H1 (cell line): ENCODE data around the gene FAM120B. TPM values are rescaled to one million over a fixed set of nuclear protein-coding genes. Genes with fewer than 3 reads are reported as not detected.

Experiments
- CTCF ChIA-PET: fragments of 300-600 bp; sonication (Branson Sonifier 250); formaldehyde crosslinking; loops from one replicate; lab custom pipeline; 2021; ENCODE audit not compliant: partially characterized antibody; lab: Charles Lee
- POLR2A ChIA-PET: fragments of 300-600 bp; sonication (Branson Sonifier 250); formaldehyde crosslinking; loops from one replicate; lab custom pipeline; 2021; ENCODE audit warnings: inconsistent platforms; ENCODE audit not compliant: partially characterized antibody; lab: Charles Lee
- DNase-seq, 2 experiments: peaks; one replicate each; pipeline versions ENCODE4 v3.0.0 to v3.0.0-alpha.2; 2010 to 2022; ENCODE audit warnings: low spot score in 2 of 2, low read depth in 1 of 2, mixed read lengths in 1 of 2
- FAIRE-seq: peaks from 2 replicates; lab custom pipeline; 2011; peaks lifted over from hg19 to GRCh38; lab: Jason Lieb, UNC
- H2AFZ ChIP-seq: 2 replicates; pipeline ENCODE4 v1.8.1; 2012; ENCODE audit warnings: low read length, inconsistent platforms
- H2AK5ac ChIP-seq: 2 replicates; pipeline ENCODE4 v1.6.1; 2013; ENCODE audit warnings: low read depth, low read length
- H2BK120ac ChIP-seq: replicated peaks from 2 replicates; pipeline ENCODE3; 2013; ENCODE audit warnings: low read depth, low read length, inconsistent platforms
- H2BK12ac ChIP-seq: 2 replicates; pipeline ENCODE4 v1.6.1; 2013; ENCODE audit warnings: low read depth, low read length
- H2BK15ac ChIP-seq: 2 replicates; pipeline ENCODE4 v1.6.1; 2013; ENCODE audit warnings: low read length
- H2BK20ac ChIP-seq: 2 replicates; pipeline ENCODE4 v1.6.1; 2013; ENCODE audit warnings: low read length
- H2BK5ac ChIP-seq: 2 replicates; pipeline ENCODE4 v1.6.1; 2013; ENCODE audit warnings: low read depth, low read length
- H3K14ac ChIP-seq: 2 replicates; pipeline ENCODE4 v1.6.1; 2013; ENCODE audit warnings: inconsistent platforms; ENCODE audit not compliant: insufficient read length
- H3K18ac ChIP-seq: 2 replicates; pipeline ENCODE4 v1.6.1; 2013; ENCODE audit warnings: low read length; ENCODE audit errors: extremely low read depth
- H3K23ac ChIP-seq: 2 replicates; pipeline ENCODE4 v1.6.1; 2013; ENCODE audit warnings: inconsistent platforms; ENCODE audit not compliant: insufficient read length
- H3K23me2 ChIP-seq: 2 replicates; pipeline ENCODE4 v1.6.1; 2013; ENCODE audit warnings: low read depth, low read length
- H3K27ac ChIP-seq: 2 replicates; pipeline ENCODE4 v1.6.1; 2011; ENCODE audit warnings: low read depth, low read length, inconsistent platforms
- H3K27me3 ChIP-seq, 4 experiments: replicated peaks in 1 of 4; 1 replicate in 1 of 4; 2 replicates in 3 of 4; pipeline versions ENCODE4 v1.6.1 to v1.8.1; 2011 to 2013; ENCODE audit warnings: low read length in 3 of 4, mild to moderate bottlenecking in 3 of 4, inconsistent platforms in 2 of 4, mixed read lengths in 2 of 4, moderate library complexity in 1 of 4; ENCODE audit not compliant: control insufficient read depth in 3 of 4, insufficient read depth in 3 of 4; ENCODE audit errors: extremely low read depth in 1 of 4
- H3K36me3 ChIP-seq, 4 experiments: 2 replicates each; pipeline versions ENCODE4 v1.6.1 to v1.8.1; 2011 to 2013; ENCODE audit warnings: mild to moderate bottlenecking in 4 of 4, low read length in 3 of 4, moderate library complexity in 2 of 4, control low read depth in 1 of 4, inconsistent platforms in 1 of 4; ENCODE audit not compliant: insufficient read depth in 4 of 4, control insufficient read depth in 2 of 4
- H3K4ac ChIP-seq: replicated peaks from 2 replicates; pipeline ENCODE3; 2013; ENCODE audit warnings: low read length, low read depth, mixed read lengths, inconsistent platforms; ENCODE audit not compliant: insufficient read length
- H3K4me1 ChIP-seq, 4 experiments: replicated peaks in 1 of 4; 1 replicate in 1 of 4; 2 replicates in 3 of 4; pipeline versions ENCODE4 v1.6.1 to v1.8.1; 2011 to 2013; ENCODE audit warnings: low read length in 3 of 4, inconsistent platforms in 2 of 4, mixed read lengths in 1 of 4; ENCODE audit not compliant: insufficient read depth in 4 of 4, control insufficient read depth in 3 of 4
- H3K4me2 ChIP-seq, 2 experiments: 2 replicates each; pipeline versions ENCODE4 v1.6.1 to v1.8.1; 2011 to 2013; ENCODE audit warnings: low read depth in 2 of 2, low read length in 2 of 2, control low read depth in 1 of 2, inconsistent platforms in 1 of 2, mild to moderate bottlenecking in 1 of 2; ENCODE audit not compliant: insufficient read depth in 1 of 2
- H3K4me3 ChIP-seq, 4 experiments: fragments of 200-600, 300-600 bp in 1 of 4; sonication (generic), shearing (Covaris generic), sonication (Bioruptor Twin) in 1 of 4; 2 replicates each; pipeline versions ENCODE4 v1.5.1 to v1.8.1; 2011 to 2016; ENCODE audit warnings: low read length in 4 of 4, low read depth in 3 of 4, control low read depth in 2 of 4, inconsistent platforms in 2 of 4, mild to moderate bottlenecking in 2 of 4, mixed read lengths in 1 of 4, moderate library complexity in 1 of 4; ENCODE audit not compliant: insufficient read depth in 2 of 4; ENCODE audit errors: extremely low read depth in 1 of 4
- H3K56ac ChIP-seq: replicated peaks from 2 replicates; pipeline ENCODE3; 2013; ENCODE audit warnings: low read depth, mild to moderate bottlenecking, mixed read lengths, low read length, inconsistent platforms; ENCODE audit not compliant: insufficient read length
- H3K79me1 ChIP-seq: 2 replicates; pipeline ENCODE4 v1.6.1; 2013; ENCODE audit warnings: low read depth, low read length, control low read depth
- H3K79me2 ChIP-seq, 2 experiments: 2 replicates each; pipeline versions ENCODE4 v1.6.1 to v1.8.1; 2012 to 2013; ENCODE audit warnings: low read length in 2 of 2, mild to moderate bottlenecking in 2 of 2, inconsistent platforms in 1 of 2; ENCODE audit not compliant: insufficient read depth in 2 of 2, control insufficient read depth in 1 of 2
- H3K9ac ChIP-seq, 4 experiments: replicated peaks in 1 of 4; 1 replicate in 1 of 4; 2 replicates in 3 of 4; pipeline versions ENCODE4 v1.6.1 to v1.8.1; 2011 to 2013; ENCODE audit warnings: low read depth in 3 of 4, low read length in 3 of 4, control low read depth in 2 of 4, mild to moderate bottlenecking in 2 of 4, moderate library complexity in 2 of 4, inconsistent platforms in 1 of 4; ENCODE audit errors: extremely low read depth in 1 of 4
- H3K9me3 ChIP-seq, 2 experiments: 2 replicates each; pipeline versions ENCODE4 v1.6.1 to v1.8.1; 2012 to 2013; ENCODE audit warnings: mild to moderate bottlenecking in 2 of 2, moderate library complexity in 2 of 2, control low read depth in 1 of 2, inconsistent platforms in 1 of 2, low read depth in 1 of 2, low read length in 1 of 2, mixed read lengths in 1 of 2; ENCODE audit not compliant: insufficient read depth in 2 of 2
- H4K20me1 ChIP-seq, 2 experiments: replicated peaks in 1 of 2; 2 replicates each; pipeline versions ENCODE3 to v1.8.1; 2011 to 2013; ENCODE audit warnings: inconsistent platforms in 2 of 2, low read length in 2 of 2, mild to moderate bottlenecking in 1 of 2; ENCODE audit not compliant: insufficient read depth in 2 of 2, control insufficient read depth in 1 of 2
- H4K5ac ChIP-seq: 2 replicates; pipeline ENCODE4 v1.6.1; 2013; ENCODE audit warnings: low read length, low read depth, mixed read lengths, inconsistent platforms; ENCODE audit not compliant: insufficient read length
- H4K8ac ChIP-seq: 2 replicates; pipeline ENCODE4 v1.8.0; 2013; ENCODE audit warnings: mild to moderate bottlenecking, moderate library complexity, low read length, inconsistent platforms; ENCODE audit not compliant: insufficient read depth; ENCODE audit errors: extremely low read depth
- H4K91ac ChIP-seq: replicated peaks from 2 replicates; pipeline ENCODE3; 2013; ENCODE audit warnings: low read length, mixed read lengths, inconsistent platforms; ENCODE audit not compliant: insufficient read length
- CBX8 ChIP-seq: fragments of 300-800, 300-1000 bp; sonication (generic); IDR thresholded peaks from 2 replicates; pipeline ENCODE4 v1.7.1; 2016; ENCODE audit warnings: low read depth, low read length, borderline replicate concordance
- CEBPB ChIP-seq: IDR thresholded peaks from 2 replicates; pipeline ENCODE4 v1.6.1; 2012; ENCODE audit warnings: low read depth, low read length
- CHD1 ChIP-seq: IDR thresholded peaks from 2 replicates; pipeline ENCODE4 v1.6.1; 2012; ENCODE audit warnings: low read depth, low read length, improper control_type of control experiment
- CHD2 ChIP-seq: IDR thresholded peaks from 2 replicates; pipeline ENCODE4 v1.6.1; 2012; ENCODE audit warnings: low read length, improper control_type of control experiment
- HDAC2 ChIP-seq, 2 experiments: fragments of 300-600 bp in 1 of 2; sonication (generic) in 1 of 2; IDR thresholded peaks; 2 replicates each; pipeline ENCODE4 v1.6.1; 2011 to 2012; ENCODE audit warnings: low read depth in 2 of 2, low read length in 2 of 2, mild to moderate bottlenecking in 2 of 2, moderate library complexity in 2 of 2, borderline replicate concordance in 1 of 2, inconsistent platforms in 1 of 2
- POU5F1 ChIP-seq: IDR thresholded peaks from 2 replicates; pipeline ENCODE4 v1.6.1; 2011; ENCODE audit warnings: low read depth, mild to moderate bottlenecking, low read length, moderate library complexity
- SAP30 ChIP-seq: fragments of 300-600 bp; sonication (generic); IDR thresholded peaks from 2 replicates; pipeline ENCODE4 v1.7.1; 2012; ENCODE audit warnings: low read length, moderate library complexity, mild to moderate bottlenecking, inconsistent platforms; ENCODE audit not compliant: insufficient read depth, insufficient replicate concordance
- SP4 ChIP-seq: IDR thresholded peaks from 2 replicates; pipeline ENCODE4 v1.6.1; 2012; ENCODE audit warnings: low read length, inconsistent platforms
- SRF ChIP-seq: IDR thresholded peaks from 2 replicates; pipeline ENCODE4 v1.6.1; 2011; ENCODE audit warnings: mild to moderate bottlenecking, low read depth, low read length, moderate library complexity
- TCF12 ChIP-seq: IDR thresholded peaks from 2 replicates; pipeline ENCODE4 v1.6.1; 2011; ENCODE audit warnings: low read depth, mild to moderate bottlenecking, low read length
- ZNF274 ChIP-seq: IDR thresholded peaks from 2 replicates; pipeline ENCODE4 v1.7.0; 2012; ENCODE audit warnings: low read length, borderline replicate concordance; ENCODE audit errors: extremely low read depth
- WGBS, 2 experiments: shearing (Covaris generic) in 1 of 2; methylation state at CpG; one replicate each; pipeline versions ENCODE4 v1.1.6 to v1.1.7; 2013 to 2015; ENCODE audit warnings: low lambda C conversion rate in 2 of 2, mixed read lengths in 2 of 2, inconsistent platforms in 1 of 2, low coverage in 1 of 2, missing lambda C conversion rate in 1 of 2; ENCODE audit not compliant: insufficient replicate concordance in 2 of 2, insufficient coverage in 1 of 2, insufficient read length in 1 of 2; ENCODE audit errors: extremely low coverage in 1 of 2, missing lambda C conversion rate in 1 of 2; 5-methylcytosine and 5-hydroxymethylcytosine counted together
- polyA plus RNA-seq, 7 experiments: library from polyadenylated mRNA; depleted of rRNA in 3 of 7; stranded (reverse) in 5 of 7; unstranded in 2 of 7; fragments of >200 nt in 5 of 7; fragments of 200-250 nt in 2 of 7; gene quantifications; 1 replicate in 5 of 7; 2 replicates in 1 of 7; 4 replicates in 1 of 7; pipeline versions ENCODE4 v1.2.1 to v1.2.3, GENCODE V29; 2011 to 2013; ENCODE audit warnings: missing spikeins in 2 of 7, mixed read lengths in 2 of 7
- total RNA-seq: library from RNA; stranded (reverse); fragmentation: NEBNext Ultra II Directional; extraction: Animal tissue kit (Norgen Biotek cat#: 25700); gene quantifications from 2 replicates; pipeline ENCODE4 v1.2.1, GENCODE V29; 2021

FAM120B gene
- total and polyA plus RNA-seq, 2 of the 8 experiments (the other 6 are each of a cell fraction or from before 2014, with no cell fraction given), result 5.1 to 12.5 TPM

- Histone ChIP-seq H2BK20ac (no peak overlapping the region), H3K4me2 (no peak overlapping the region; a peak in 1 of 4 replicates), H2BK12ac (no peak overlapping the region), H4K8ac (no peak overlapping the region), H3K56ac (no peak overlapping the region), H4K20me1 (peaks cover 0 to 3% of the 10 kb centered on the region in 2 experiments), H2AFZ (no peak overlapping the region), H3K36me3 (peaks cover 0 to 4% (median 0%) of the 10 kb centered on the region in 4 experiments; a peak in 1 of 8 replicates), H3K4me1 (peaks cover 0 to 8% (median 5%) of the 10 kb centered on the region in 4 experiments; a peak in 2 of 7 replicates), H3K14ac (no peak overlapping the region), H3K4ac (no peak overlapping the region), H2BK120ac (no peak overlapping the region), H3K27me3 (peaks cover 0 to 1% (median 0%) of the 10 kb centered on the region in 4 experiments; a peak in 2 of 7 replicates), H3K18ac (no peak overlapping the region), H3K9ac (no peak overlapping the region), H3K23me2 (no peaks in the 10 kb centered on the region; the same call in 1 of the 2 replicates), H4K91ac (no peak overlapping the region), H2BK5ac (no peak overlapping the region), H2AK5ac (no peak overlapping the region), H3K27ac (no peak overlapping the region), H2BK15ac (no peak overlapping the region), H3K9me3 (no peaks in the 10 kb centered on the region), H3K23ac (no peak overlapping the region), H4K5ac (no peak overlapping the region), H3K4me3 (no peak overlapping the region), H3K79me2 (peaks cover 0 to 36% of the 10 kb centered on the region in 2 experiments; a peak in 3 of 4 replicates), H3K79me1 (no peaks in the 10 kb centered on the region; the same call in 1 of the 2 replicates)
- FAIRE-seq, result no peak
- POLR2A ChIA-PET, result no interaction called here
- TF ChIP-seq CBX8, result no peak
- TF ChIP-seq ZNF274, result no peak
- TF ChIP-seq CHD2, result no peak
- no peak for TF ChIP-seq POU5F1
- TF ChIP-seq SP4, result no peak
- no peak for TF ChIP-seq HDAC2 (IDR thresholded peaks at IDR 0.05; ENCODE audit: borderline replicate concordance in 1 of 2, low read depth in 2 of 2, low read length in 2 of 2)
- no peak for TF ChIP-seq CEBPB
- no peak for TF ChIP-seq SAP30
- TF ChIP-seq CHD1, result no peak
- TF ChIP-seq TCF12, result no peak
- TF ChIP-seq SRF, result no peak
- 100% methylated on average over 2 of the region's 2 CpGs; no CpG with 5 or more reads in 1 of the 2 experiments for WGBS, 2 experiments
- DNase-seq, result no peak
- CTCF ChIA-PET, result interaction anchor here (0.8 to 1.3 kb wide), 3 partner anchors 37 to 204 kb away, joined by 3 to 4 read pairs (median 3); no protein-coding TSS in a partner anchor
These were observed 6.3 kb downstream of the FAM120B start for GRCh38 chr6:170312876-170313275.
